Loucy (cell line): Measurements from ENCODE around the gene APMAP.

Experiments used
- H2AFZ ChIP-seq: fragments of 200-600 bp; sonication (generic); 2 replicates; pipeline ENCODE4 v1.6.0; 2016; ENCODE audit warnings: antibody characterized with exemption, mild to moderate bottlenecking, low read length, moderate library complexity
- H3F3A ChIP-seq: fragments of 200-600 bp; 2 replicates; pipeline ENCODE4 v1.6.0; 2016; ENCODE audit warnings: antibody characterized with exemption, low read depth, mild to moderate bottlenecking
- H3K27me3 ChIP-seq: fragments of 200-600 bp; sonication (generic); 2 replicates; pipeline ENCODE4 v1.6.1; 2014; ENCODE audit warnings: low read length, mild to moderate bottlenecking; ENCODE audit not compliant: insufficient read depth, poor library complexity, severe bottlenecking
- H3K36me3 ChIP-seq: fragments of 200-600 bp; sonication (generic); 2 replicates; pipeline ENCODE4 v1.6.1; 2016; ENCODE audit warnings: low read length; ENCODE audit not compliant: insufficient read depth
- H3K4me1 ChIP-seq: fragments of 200-600 bp; sonication (generic); 2 replicates; pipeline ENCODE4 v1.5.1; 2014; ENCODE audit warnings: low read length, mild to moderate bottlenecking; ENCODE audit not compliant: insufficient read depth, poor library complexity, severe bottlenecking
- H3K4me2 ChIP-seq: fragments of 200-600 bp; sonication (generic); 2 replicates; pipeline ENCODE4 v1.6.0; 2014; ENCODE audit warnings: antibody characterized with exemption, low read length, low read depth, mild to moderate bottlenecking; ENCODE audit not compliant: poor library complexity, severe bottlenecking
- H3K4me3 ChIP-seq: fragments of 200-600 bp; sonication (generic); 2 replicates; pipeline ENCODE4 v1.5.1; 2014; ENCODE audit warnings: low read length, mild to moderate bottlenecking, mixed read lengths; ENCODE audit not compliant: poor library complexity, severe bottlenecking
- H3K79me2 ChIP-seq: fragments of 200-600 bp; sonication (generic); 2 replicates; pipeline ENCODE4 v1.6.1; 2014; ENCODE audit warnings: low read length; ENCODE audit not compliant: insufficient read depth
- H3K9ac ChIP-seq: fragments of 200-600 bp; sonication (generic); 2 replicates; pipeline ENCODE4 v1.6.0; 2014; ENCODE audit warnings: mild to moderate bottlenecking, low read depth, low read length, moderate library complexity; ENCODE audit not compliant: poor library complexity, severe bottlenecking
- H3K9me2 ChIP-seq: fragments of 200-600 bp; sonication (generic); replicated peaks from 2 replicates; pipeline ENCODE4 v1.6.1; 2016; ENCODE audit warnings: low read depth, low read length, mixed read lengths
- H3K9me3 ChIP-seq: fragments of 200-600 bp; sonication (generic); 2 replicates; pipeline ENCODE4 v1.6.1; 2014; ENCODE audit warnings: mild to moderate bottlenecking, antibody characterized with exemption, low read length, low read depth; ENCODE audit not compliant: insufficient read depth
- H4K20me1 ChIP-seq: fragments of 200-600 bp; sonication (generic); 2 replicates; pipeline ENCODE4 v1.6.0; 2014; ENCODE audit warnings: antibody characterized with exemption, low read length, mild to moderate bottlenecking; ENCODE audit not compliant: insufficient read depth, poor library complexity, severe bottlenecking
- CTCF ChIP-seq: fragments of 200-600 bp; sonication (generic); conservative IDR thresholded peaks from 2 replicates; pipeline ENCODE4 v1.5.1; 2014; ENCODE audit warnings: mild to moderate bottlenecking, antibody characterized with exemption, low read length
- EZH2phosphoT487 ChIP-seq: fragments of 200-600 bp; IDR thresholded peaks from 2 replicates; pipeline ENCODE4 v1.6.1; 2018; ENCODE audit warnings: antibody characterized with exemption, mild to moderate bottlenecking, moderate library complexity, borderline replicate concordance

Gene APMAP

DNA sequence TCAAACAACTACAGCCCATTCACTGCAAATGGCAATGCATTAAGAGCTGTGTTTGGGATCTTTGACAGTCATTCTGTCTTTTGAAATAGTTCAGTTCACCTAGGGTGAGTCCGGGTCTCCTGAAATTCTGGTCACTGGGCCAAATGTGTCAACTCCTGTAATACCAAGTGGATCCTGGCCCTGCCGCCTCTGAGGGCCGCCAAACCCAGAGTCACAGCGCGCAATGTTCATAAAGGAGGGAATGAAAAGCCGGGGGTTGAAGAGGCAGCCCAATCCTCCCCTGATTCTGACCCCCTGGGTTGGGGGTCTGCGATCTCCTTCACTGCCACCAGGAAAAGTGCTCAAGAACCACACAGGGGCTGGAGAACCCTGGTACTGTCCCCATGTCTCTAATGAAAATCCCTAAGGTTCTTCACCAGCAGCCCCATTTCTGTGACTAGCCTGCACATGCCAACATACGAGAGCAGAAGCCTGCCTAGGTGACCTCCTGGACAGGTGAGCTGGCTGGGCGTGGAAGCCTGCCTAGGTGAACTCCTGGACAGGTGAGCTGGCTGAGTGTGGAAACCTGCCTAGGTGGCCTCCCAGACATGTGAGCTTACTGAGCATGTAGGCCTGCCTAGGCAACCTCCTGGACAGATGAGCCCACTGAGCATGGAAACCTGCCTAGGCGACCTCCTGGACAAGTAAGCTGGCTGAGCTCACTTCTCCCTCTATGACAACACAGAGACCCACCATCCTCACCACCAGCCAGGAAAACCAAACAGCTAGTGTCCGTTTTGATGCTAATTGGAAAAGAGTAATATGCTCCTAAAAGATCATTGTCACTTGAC, 16.1 kb upstream of the APMAP start:
- Histone ChIP-seq H3K4me1 (no peaks in the 10 kb centered on the region), H3F3A (no peaks in the 10 kb centered on the region)
- TF ChIP-seq CTCF (no peak), EZH2phosphoT487 (no peak)

DNA sequence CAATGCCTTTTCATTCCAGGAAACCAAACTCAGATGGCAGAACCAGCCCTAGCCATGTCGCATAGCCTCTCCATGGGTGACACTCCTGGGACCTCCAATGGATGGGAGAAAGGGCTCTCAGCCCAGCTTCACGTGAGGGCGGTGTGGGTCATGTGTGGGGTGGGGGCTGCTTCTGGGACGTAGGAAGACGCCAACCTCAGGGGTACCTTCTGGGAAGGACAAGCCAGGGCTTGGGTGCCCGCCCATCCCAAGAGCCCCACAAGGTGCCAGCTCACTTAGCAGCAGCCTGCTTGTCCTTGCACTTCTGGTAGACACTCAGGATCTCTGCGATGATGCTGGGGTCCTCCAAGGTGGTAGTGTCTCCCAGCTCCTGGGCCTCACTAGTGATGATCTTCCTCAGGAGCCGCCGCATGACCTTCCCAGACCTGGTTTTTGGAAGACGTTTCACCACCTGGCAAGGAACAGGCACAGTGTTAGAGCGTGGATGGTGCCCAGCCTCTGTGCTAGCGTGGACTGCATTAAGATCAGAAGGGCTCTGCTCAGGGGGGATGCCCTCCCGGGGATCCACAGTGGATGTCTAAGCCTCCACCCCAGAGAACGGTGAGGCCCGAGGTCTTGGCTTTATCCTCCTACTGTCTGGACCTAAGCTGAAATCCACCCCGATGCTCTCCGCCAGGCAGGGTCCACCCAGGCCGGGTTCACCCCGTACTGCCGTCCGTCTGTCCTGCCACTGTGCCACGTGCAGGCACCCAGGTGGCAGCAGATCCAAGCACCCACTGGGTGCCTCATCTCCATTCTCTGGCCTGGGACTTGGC, 15.1 kb upstream of the APMAP start:
- peaks cover 76% of the 10 kb centered on the region; the same call in 1 of the 2 replicates for H3K36me3 ChIP-seq
- no peaks in the 10 kb centered on the region for H3F3A ChIP-seq
- TF ChIP-seq EZH2phosphoT487 = no peak
- no peak for TF ChIP-seq CTCF
- H3K4me2 ChIP-seq = no peak overlapping the region
- no peak overlapping the region for H2AFZ ChIP-seq
- no peaks in the 10 kb centered on the region for H3K27me3 ChIP-seq
- no peaks in the 10 kb centered on the region for H3K79me2 ChIP-seq
- H3K9ac ChIP-seq = no peak overlapping the region
- H3K9me3 ChIP-seq = no peaks in the 10 kb centered on the region
- no peaks in the 10 kb centered on the region for H4K20me1 ChIP-seq
- H3K4me3 ChIP-seq = no peak overlapping the region
- H3K9me2 ChIP-seq = no peaks in the 10 kb centered on the region
- H3K4me1 ChIP-seq = no peaks in the 10 kb centered on the region

More for the DNA sequence above, 16.1 kb upstream of the APMAP start:
- Histone ChIP-seq H3K9me2 (no peaks in the 10 kb centered on the region), H3K4me3 (no peak overlapping the region), H3K27me3 (no peaks in the 10 kb centered on the region), H3K9ac (no peak overlapping the region), H3K36me3 (peaks cover 86% of the 10 kb centered on the region; the same call in 1 of the 2 replicates), H4K20me1 (no peaks in the 10 kb centered on the region), H3K9me3 (no peaks in the 10 kb centered on the region), H3K4me2 (no peak overlapping the region), H3K79me2 (no peaks in the 10 kb centered on the region), H2AFZ (no peak overlapping the region)

- Histone ChIP-seq H4K20me1 (no peaks in the 10 kb centered on the region), H3K4me1 (no peaks in the 10 kb centered on the region), H3F3A (no peaks in the 10 kb centered on the region), H3K4me2 (no peak overlapping the region), H3K36me3 (peaks cover 66% of the 10 kb centered on the region; the same call in 1 of the 2 replicates), H3K9me2 (no peaks in the 10 kb centered on the region), H3K9me3 (no peaks in the 10 kb centered on the region), H3K9ac (no peak overlapping the region), H2AFZ (no peak overlapping the region), H3K27me3 (no peaks in the 10 kb centered on the region), H3K79me2 (no peaks in the 10 kb centered on the region), H3K4me3 (no peak overlapping the region)
- TF ChIP-seq CTCF = no peak
- no peak for TF ChIP-seq EZH2phosphoT487
These were observed 14.0 kb upstream of the APMAP start for GRCh38 chr20:25006431-25007167.
